ENCODE measurements around the gene RAI2.
A peak's percentile ranks its signal among the peaks of the same experiment; 100 is the strongest.

The RAI2 gene

DNA sequence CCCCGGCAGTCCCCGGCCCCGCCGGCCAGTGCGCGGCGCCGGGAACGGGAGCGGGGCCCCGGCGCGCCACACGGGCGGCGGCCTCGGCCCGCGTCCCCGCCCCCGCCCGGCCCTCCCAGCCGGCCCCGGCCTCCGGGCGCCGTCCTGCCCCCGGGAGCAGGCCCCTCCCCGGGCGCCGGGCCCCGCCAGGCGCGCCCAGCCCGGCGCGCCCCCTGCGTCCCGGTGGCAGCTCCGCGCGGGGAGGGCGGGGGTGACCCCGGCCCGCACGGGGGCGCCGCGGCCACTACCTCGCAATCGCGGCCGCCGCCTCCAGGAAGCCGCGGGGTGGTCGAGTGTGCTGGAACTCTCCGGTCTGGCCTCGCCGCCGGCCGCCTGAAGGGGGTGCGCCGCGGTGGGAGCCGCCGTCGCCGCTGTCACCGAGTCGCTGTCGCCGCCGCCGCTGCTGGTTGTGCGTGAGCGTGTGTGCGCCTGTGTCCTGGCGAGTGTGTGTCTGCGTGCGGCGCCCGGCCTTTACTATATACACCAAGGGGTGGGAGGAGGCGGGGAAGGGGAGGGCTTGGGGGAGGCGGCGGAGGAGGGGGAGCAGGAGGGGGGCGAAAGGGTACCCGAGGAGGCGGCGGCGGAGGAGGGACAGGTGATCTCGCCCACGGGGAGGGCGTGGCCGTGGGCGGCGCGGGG is at the start of gene RAI2:
Gene RAI2, minus strand, starts transcription at position 488 of the 678 bp plus-strand sequence. CDS start 59,288 bp downstream, outside the sequence.
- peak; percentile 51 for DNase-seq

DNA sequence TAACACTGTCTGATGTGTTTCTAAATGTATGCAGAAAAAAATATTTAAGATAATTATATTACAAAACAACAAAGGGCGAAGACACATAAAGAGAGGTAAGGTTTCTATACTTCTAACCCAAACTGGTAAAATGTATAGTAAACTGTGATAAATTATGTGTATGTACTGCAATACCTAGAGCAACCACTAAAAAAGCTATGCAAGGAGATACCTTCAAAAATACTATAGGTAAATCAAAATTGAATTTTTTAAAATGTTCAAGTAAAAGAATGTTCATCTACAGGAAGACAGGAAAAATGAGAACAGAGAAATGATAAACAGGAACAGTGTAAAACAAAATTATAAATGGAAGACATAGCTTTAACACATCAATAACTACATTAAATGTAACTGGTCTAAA is 27.3 kb upstream of the RAI2 start:
- DNase-seq: no peak

DNA sequence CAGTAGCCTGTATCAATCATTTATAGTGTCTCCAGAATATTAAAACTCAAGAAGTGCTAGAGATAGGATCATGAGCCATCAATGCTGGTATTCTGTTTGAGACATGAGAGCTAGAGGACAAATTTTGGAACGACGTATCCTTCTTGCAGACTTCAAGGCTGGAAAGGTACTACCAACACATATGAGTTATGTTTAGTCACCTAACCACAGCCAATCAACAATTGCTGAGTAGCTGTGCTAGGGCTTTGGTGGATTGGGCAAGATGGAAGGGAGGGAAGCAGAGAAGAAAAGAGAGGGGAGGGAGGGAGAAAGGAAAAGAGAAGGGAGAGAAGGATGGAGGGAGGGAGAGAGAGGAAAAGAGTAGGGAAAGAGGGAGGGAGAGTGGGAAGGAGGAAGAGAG is 21.6 kb upstream of the RAI2 start:
- DNase-seq: no peak

DNA sequence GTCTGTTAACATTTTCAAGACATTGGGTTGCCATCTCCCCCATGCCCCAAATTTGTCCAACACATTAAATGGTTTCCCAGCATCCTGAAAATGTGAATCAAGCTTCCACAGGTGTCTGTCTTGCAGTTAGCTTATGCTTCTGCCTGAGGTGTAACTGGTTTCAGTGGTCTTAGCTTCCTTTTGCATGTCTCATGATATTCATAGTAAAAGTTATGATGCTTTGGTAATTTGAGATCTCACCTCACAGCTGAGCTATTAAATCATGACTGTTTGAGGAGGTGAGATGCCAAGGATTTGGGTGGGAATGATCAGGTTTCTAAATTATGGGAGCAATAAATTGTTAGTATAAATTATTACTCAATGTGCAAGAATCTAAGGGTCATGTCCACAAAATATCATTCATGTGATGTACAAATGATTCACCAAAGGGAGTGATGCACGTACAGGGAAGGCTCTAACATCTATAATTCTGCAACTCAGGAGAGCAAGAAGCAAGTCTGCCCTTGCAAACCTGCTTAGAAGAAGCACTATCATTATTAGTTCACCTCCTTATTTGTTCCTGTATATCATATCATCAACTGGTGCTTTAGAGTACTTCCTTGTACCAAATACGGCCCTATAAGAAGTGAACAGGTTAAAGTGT is 17.1 kb upstream of the RAI2 start:
- DNase-seq: no peak

DNA sequence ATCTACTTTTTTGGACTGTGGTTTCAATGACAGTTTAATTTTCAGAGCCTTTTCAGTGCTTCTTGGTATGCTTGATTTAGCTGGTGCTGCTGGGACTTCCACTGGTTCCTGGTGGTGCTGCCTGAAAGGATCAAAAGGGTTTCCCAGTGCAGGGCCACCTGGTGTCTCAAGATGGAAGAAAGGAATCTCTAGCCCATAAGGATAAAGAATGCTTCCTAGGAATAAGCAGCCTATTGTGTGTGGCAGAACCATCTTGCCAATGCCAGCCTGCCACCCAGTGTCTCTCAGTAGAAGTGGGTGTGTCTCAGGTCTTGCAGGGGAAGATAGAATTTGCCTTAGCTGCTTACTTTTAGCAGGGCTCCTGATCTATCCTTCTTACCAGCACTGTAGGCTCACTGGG is 15.0 kb upstream of the RAI2 start:
- DNase-seq: no peak

DNA sequence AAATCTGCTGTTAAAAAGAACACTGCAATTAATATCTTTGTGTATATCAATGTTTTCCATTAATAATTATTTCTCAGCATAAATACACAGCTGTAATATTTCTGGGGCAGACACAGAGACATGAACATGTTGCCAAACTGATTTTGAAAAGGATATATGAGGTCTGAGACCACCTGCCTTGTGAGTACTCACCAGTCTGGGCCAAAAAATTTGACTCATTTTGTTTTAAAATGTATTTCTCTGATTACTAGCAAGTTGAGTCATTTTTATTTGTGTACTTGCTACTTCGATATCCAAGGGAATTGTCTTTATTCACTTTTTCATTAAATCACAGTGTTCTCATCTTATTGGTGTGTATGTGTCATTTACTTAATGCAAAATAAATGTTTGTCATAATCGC is 8.5 kb upstream of the RAI2 start:
- DNase-seq: no peak

DNA sequence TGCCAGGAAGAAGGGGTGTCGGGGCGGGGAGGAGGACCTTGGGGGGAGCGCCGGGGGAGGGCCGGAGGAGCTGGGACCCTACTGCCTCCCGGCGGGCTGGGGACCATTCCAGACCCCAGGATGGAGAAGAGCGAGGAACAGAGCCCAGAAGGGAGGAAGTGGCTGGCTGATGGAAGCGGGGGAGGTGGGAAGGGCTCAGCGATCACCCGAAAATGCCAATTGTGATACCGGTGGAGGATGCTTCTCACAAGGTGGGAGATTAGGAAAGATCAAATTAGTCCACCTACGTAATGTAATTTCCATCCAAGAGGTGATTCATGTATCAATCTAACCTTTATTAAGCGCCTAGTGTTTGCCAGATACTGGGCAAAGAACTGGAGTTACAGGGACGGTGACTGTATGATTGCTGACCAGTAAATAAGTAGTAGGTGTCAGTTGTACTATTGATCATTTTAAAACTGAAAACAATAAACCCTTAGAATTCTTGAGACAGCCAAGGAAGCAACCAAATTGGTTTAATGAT is 452 bp upstream of the RAI2 start:
- DNase-seq: no peak

DNA sequence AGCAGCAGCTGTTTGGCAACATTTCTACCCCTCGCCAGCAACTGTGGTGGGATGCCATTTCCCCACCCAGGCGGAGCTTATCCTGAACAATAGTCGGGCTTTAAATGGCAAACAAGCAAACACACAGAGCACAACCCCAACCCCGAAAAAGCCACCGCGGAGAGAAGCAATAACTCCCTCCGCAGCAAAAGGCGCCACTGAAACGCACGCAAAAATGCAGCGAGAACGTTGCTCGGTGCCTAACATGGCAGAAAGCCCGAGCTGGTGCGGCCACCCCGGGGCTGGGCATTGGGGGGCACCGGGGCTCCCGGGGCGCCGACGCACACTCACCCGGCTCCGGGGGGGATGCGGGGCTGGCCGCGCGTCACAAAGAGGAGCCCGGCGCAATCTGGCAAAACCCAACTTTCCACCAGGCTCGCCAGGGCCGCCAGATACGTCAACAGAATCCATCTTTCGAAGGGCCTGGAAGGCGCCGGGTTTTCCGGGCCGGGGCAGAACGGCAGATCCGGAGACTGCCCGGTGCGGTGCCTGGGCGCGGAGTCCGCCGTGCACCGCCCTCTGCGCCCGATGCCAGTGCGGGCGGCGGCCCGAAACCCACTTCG is 818 bp downstream of the RAI2 start:
- no peak for DNase-seq

DNA sequence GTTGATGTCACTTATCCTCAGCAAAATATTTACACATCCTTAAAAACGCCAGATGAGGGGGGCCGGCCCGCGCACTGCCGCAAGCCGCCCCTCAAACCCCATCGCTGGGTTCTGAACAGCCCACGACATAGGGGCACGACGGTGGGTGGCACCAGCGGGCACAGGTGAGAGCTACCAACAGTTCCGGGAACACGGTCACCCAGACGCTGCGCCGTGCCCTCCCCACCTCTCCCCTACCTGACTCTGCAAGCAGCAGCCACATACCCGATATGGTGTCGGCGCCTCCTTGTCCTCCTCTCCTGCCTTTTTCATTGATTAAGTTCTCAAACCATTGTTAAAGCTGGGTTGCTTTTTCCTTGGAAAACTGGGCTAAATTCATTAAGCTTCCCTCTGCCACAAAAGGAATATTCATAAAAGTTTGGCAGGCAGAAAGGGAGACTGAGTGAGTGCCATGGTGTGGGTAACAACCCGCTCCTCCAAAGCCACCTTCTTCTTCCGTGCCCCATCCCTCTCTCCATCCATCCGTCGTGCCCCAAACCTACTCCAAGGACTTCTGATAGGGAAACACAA is 1.4 kb downstream of the RAI2 start:
- peak; percentile 33 for DNase-seq

DNA sequence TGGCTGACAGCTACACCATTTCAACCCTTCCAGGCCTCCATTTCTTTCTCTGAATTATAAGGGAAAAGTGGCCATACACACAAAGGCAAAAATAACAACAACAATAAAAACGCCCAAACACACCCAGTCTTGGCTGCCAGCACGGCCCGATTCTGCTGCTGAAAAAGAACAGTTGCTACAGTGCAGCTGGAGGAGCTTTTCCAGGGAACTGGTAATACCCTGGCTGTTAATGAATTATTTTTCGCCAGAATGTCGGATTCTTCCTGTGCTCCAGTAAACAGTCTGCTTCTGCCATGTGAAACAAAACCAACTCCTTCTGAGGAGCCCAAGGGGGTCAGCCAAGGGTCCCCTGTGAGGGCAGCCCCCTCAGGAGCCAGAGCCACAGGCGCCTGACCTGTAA is 6.6 kb downstream of the RAI2 start:
- DNase-seq: no peak

DNA sequence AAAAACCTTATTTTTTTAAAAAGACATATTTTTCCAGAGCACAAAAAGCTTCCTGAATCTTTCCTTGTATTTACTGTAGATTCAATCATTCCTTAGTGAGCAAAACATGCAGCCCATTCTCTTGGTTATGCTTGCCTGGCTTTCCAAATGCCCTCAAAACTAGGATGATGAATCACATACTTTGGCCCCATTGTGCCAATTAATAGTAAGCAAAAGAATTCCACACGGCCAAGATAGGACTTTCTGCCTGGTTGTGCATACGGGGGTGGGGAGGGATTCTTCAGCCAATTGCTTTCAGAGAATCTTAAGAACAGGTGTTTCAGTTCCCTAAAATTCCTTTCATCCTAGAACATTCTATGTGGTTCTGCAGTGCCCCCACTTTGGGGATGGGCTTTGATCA is 7.0 kb downstream of the RAI2 start:
- DNase-seq: no peak

DNA sequence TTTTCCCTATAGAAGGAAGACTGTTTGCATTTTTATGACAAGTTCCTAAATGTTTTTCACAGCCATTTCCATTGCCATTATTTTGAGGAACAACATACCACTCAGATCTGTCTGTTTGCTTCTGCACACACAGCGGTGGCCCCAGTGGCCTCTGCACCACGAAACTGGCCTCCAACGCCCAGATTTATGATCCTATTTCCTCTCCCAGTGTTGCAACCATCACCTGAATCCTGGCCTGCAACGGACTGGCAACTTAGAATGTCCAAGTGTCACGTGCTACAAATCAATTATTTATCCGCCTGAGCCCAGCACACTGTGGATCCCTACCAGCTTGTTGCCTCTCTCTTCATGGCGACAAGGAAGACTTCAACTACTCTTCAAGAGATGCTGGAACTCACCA is 9.2 kb downstream of the RAI2 start:
- DNase-seq: no peak

DNA sequence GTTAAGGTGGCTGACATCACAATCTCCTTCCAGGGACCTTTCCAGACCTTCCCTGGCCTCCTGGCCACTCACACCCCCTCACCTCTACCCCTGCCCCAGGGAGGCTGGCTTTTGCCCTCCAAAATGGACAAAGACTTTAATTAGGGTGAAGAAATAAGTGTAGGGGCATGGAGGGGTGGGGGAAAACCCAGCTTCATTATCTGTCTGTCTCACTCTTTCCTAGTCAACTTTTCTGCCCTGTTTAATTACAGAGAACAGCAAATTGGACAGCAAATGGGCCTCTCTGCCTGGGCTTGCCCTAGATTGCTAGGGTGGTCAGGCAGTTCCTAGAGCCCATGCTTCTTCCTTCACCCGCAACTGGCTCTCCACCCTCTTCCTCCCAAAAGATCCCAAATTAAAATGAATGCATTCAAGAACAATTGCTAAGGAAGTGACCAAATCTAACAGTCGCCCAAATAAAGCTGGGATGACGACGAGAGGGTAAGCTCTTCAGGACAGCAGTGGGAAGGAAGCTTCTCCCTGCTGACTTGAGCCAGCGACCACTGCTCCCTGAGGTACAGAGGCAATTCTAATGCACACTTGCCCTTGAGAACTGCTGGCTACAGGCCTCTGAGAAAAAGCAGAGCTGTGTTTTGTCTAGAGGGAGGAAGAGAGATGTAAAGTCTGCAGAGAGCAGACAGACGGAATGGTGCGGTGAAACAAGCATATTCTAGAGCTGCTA is 12.4 kb downstream of the RAI2 start:
- DNase-seq: no peak

DNA sequence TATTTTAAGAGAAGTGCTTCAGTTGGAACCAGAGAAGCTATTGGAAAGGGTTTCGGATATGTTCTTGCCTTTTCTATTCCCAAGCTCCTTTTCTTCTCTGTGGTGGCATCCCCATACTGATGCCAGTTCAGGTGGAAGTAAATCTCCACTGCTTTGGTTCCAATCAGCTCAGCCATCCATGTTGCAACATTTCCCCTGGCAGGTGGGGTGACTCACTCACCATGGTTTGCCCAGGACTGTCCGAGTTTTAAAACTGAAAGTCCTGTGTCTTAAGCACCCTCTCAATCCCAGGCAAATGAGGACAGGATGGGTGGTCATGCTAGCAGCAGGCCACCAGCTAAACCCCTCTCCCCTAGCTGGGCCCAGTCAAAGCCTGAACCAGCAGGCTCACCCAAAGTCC is 15.1 kb downstream of the RAI2 start:
- no peak for DNase-seq

DNA sequence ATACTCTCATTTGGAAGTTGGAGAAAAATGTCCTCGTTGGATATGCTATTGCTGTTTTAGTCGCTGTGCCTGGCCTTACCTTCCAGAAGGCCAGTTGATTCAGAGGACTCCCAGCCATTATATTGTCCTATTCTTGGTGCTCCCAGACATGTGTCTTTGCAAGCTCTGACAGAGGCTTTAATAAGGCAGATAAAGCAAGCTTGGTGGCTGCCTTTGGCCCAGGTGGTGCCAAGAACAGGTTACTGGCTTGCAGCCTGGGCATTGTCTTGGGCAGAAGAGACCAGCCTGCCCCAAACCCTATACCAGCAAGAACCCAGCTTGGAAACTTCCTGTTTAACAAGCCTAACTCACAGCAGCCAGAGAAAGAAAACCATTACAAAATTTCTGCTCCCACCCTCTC is 16.9 kb downstream of the RAI2 start:
- DNase-seq: no peak

DNA sequence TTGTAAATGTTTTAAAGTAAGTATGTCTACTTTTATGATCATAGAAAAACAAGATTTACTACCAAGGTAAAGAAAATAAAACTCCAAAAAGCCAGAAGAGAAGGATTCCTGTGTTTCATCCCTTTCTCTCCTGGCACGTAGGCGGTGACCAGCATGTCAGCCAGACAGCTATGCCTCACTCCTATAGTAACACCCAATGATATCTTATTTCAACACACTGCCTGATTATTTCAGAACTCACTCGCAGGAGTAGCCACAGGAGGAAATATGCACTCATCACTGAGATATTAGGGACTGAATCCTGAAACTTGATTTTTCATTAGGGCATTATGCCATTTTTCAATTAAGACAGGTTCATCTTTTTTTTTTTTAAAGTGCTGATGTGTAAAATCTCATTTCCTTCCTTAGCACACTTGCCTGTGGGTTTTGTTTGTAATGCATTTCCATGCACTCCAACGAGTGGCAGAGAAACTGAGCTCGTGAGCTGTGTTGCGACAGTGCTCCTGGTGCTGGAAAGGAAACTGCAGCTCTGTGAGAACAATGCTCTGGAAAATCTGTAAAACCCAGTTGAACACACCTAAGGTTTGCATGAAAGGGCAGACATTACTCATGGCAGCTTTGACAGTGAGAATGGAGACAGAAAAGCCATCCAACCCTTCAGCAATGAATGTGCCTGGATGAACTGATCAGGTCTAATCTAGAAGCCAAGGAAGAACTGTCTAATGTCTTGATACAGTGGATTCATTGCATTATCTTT is 18.2 kb downstream of the RAI2 start:
- no peak for DNase-seq

DNA sequence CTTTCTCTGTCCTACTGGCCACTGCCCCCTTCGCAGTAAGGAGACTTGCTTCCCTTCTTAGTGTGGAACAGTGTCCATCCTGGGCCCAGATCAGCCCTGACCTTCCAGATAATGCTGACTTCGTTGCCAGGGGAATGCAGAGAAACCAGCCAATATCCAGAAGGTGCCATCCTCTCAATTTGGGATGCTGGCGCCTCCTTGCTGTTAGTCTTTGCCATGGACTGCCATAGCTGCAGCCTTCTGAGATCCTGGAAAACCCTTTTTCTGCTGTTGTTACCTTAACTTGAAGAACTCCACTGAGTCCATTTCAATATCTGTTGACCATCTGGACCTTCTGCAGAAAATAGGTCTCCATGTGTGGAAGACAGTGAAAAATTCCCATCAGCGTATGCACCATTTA is 21.8 kb downstream of the RAI2 start:
- no peak for DNase-seq

DNA sequence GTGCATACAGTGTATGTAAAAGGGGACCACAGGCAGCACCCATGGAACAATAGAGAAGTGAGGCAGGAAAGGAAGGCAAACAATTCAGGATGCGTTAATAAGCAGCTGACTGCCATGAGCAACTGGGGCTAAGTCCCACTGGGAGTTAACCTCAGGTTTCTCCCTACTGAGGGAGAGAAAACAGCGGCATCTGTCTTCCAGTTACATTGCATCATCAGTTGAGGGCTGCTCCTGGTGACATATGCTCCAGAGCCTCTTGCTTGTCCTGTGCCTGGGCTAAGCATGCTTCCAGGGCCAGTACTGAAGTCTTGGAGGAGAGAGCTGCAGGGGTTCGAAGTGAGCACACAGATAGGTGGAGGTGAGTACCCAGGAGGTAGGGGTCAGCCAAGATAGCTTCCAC is 24.3 kb downstream of the RAI2 start:
- DNase-seq: no peak

DNA sequence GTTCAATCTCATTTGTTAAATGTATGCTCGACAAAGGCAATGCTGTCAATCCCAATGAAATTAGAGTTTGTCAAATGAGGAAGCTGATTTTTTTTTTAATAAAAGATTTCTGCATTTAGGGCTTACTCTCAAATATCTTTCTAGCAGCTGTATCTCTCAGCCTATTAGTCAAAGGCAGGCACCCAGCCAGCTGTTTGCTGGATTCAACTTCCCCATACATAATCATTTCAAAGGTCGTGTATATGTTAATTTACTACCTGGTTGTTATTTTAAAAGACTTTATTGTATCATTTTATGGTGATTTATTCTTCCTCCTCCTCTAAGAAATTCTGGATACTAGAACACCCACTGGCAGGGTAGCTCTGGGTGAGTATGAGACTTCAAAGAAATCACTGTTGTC is 27.1 kb downstream of the RAI2 start:
- DNase-seq: no peak

DNA sequence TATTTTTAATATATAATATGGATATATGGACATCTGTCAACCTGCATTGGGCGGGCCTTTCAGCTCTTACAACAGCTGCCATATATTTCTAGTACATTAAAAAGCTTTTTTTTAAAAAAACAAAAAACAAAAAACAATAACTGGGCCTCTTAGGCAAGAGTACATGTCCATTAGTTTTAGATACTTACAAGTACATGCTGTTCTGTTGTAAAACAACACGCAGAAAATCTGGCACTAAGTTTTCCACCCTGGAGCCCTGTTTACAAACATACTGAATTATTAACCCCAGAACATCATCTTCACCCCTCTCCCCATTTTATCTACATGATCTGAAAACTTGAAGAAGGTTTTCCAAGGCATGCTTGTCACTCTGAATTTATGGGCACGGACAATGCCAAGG is 29.8 kb downstream of the RAI2 start:
- DNase-seq: no peak

DNA sequence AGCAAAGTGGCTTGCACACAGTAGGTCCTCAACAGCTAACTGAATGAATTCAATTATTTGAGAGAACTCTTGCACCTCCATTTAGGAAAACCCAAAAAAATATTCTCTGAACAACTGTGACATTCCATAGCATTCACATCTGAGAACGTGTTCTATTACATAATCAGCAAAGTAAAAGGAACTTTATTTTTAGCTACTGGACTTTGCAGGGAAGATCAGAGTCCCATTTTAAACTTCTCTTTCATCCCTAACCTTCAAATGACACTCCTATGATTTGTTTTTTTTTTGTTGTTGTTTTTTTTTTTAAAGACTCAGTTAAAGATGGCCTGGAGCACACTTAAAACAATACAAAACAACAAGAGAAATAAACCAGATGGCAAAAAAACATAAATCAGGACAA is 30.9 kb downstream of the RAI2 start:
- DNase-seq: no peak

DNA sequence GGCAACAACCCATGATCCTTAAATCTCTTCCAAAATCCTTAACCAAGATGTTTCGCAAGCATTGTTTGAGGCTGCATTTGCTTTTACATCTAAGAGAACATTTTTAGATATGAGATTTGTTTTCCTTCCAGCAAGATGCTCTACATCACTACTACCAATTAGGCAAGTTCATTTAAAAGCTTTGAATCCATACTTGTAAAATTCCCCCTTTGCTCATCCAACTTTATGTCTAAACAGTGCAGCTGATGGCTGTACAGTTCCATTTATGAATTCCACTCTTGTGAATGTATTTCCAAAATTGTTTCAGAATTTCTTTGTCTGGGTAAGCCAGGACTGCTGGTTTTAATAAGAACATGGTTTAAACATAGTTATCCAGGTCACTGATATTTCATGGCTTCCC is 31.5 kb downstream of the RAI2 start:
- DNase-seq: no peak

DNA sequence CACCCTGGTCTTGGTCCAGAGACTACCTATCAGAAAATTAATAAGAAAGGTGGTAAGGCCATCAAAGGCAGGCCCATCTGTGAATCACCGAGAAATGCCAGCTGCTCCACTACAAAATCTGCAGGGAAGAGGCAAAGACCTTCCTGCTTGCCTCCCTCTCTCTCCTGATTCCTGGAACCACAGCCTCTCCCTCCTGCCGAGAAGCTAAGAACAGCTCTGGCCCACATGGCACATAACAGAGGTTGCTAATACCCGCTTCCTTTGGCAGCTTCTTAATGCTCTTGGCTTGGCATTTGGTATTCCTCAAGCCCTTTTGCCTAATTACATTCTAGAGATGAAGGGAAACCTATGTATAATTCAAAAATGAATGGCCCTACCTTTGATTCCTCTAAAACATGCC is 32.9 kb downstream of the RAI2 start:
- DNase-seq: no peak

Data from activated CD8-positive, alpha-beta memory T cell treated with anti-CD3 and anti-CD28 coated beads, Interleukin-2, amount 50 U/mL, for 4 hours (primary cell).